SU-DHL-6 (cell line): Measurements from ENCODE around the gene THSD4.

Source experiments
- H2AFZ ChIP-seq: fragments of 200-600 bp; sonication (generic); 2 replicates; pipeline ENCODE4 v1.6.1; 2014; ENCODE audit warnings: low read depth, mild to moderate bottlenecking, moderate library complexity, mixed read lengths, antibody characterized with exemption, low read length; ENCODE audit not compliant: severe bottlenecking
- H3F3A ChIP-seq: fragments of 200-600 bp; shearing (Covaris generic); 2 replicates; pipeline ENCODE4 v1.6.0; 2016; ENCODE audit warnings: antibody characterized with exemption, mild to moderate bottlenecking; ENCODE audit not compliant: insufficient read depth
- H3K27ac ChIP-seq: fragments of 200-600 bp; sonication (generic); 2 replicates; pipeline ENCODE4 v1.5.1; 2016; ENCODE audit warnings: low read depth, mild to moderate bottlenecking, low read length, moderate library complexity, mixed read lengths
- H3K27me3 ChIP-seq: fragments of 200-600 bp; sonication (generic), shearing (Covaris generic); 2 replicates; pipeline ENCODE4 v1.6.0; 2014; ENCODE audit warnings: mild to moderate bottlenecking, low read length
- H3K36me3 ChIP-seq: fragments of 200-600 bp; sonication (generic); 2 replicates; pipeline ENCODE4 v1.6.1; 2014; ENCODE audit warnings: mild to moderate bottlenecking, low read length, mixed read lengths
- H3K4me2 ChIP-seq: fragments of 300-600, 200-600 bp; shearing (Covaris generic), sonication (generic); 2 replicates; pipeline ENCODE4 v1.6.0; 2014; ENCODE audit warnings: low read length, low read depth, mild to moderate bottlenecking; ENCODE audit not compliant: poor library complexity, severe bottlenecking
- H3K4me3 ChIP-seq: fragments of 200-600 bp; sonication (generic); 2 replicates; pipeline ENCODE4 v1.5.1; 2014; ENCODE audit warnings: antibody characterized with exemption, low read length, mild to moderate bottlenecking, mixed read lengths; ENCODE audit not compliant: insufficient read depth, poor library complexity, severe bottlenecking
- H3K79me2 ChIP-seq: fragments of 200-600 bp; sonication (generic); 2 replicates; pipeline ENCODE4 v1.6.1; 2014; ENCODE audit warnings: mild to moderate bottlenecking, low read length, moderate library complexity; ENCODE audit not compliant: insufficient read depth
- H3K9ac ChIP-seq: fragments of 200-600 bp; sonication (generic); 2 replicates; pipeline ENCODE4 v1.7.0; 2014; ENCODE audit warnings: mild to moderate bottlenecking, low read length
- H3K9me2 ChIP-seq: fragments of 200-600 bp; sonication (generic); replicated peaks from 2 replicates; pipeline ENCODE4 v1.6.1; 2014; ENCODE audit warnings: low read length; ENCODE audit not compliant: insufficient read depth
- H3K9me3 ChIP-seq: fragments of 200-600 bp; sonication (generic); 2 replicates; pipeline ENCODE4 v1.6.1; 2014; ENCODE audit warnings: low read length, mixed read lengths; ENCODE audit not compliant: insufficient read depth
- H4K20me1 ChIP-seq: fragments of 200-600 bp; sonication (generic); 2 replicates; pipeline ENCODE4 v1.6.1; 2014; ENCODE audit warnings: low read depth, mild to moderate bottlenecking, antibody characterized with exemption, low read length, moderate library complexity, mixed read lengths
- EZH2phosphoT487 ChIP-seq: fragments of 200-600 bp; sonication (generic), shearing (Covaris generic); conservative IDR thresholded peaks from 2 replicates; pipeline ENCODE4 v1.6.1; 2018; ENCODE audit warnings: mild to moderate bottlenecking, antibody characterized with exemption, low read length, moderate library complexity, mixed read lengths
- TF ChIP-seq, protein P1 (sequence below): fragments of 200-600 bp; sonication (generic); IDR thresholded peaks from one replicate; pipeline ENCODE4 v1.5.1; 2017; ENCODE audit warnings: antibody characterized with exemption, mild to moderate bottlenecking, low read length, moderate library complexity; ENCODE audit not compliant: insufficient read depth, poor library complexity, severe bottlenecking

Gene THSD4

DNA sequence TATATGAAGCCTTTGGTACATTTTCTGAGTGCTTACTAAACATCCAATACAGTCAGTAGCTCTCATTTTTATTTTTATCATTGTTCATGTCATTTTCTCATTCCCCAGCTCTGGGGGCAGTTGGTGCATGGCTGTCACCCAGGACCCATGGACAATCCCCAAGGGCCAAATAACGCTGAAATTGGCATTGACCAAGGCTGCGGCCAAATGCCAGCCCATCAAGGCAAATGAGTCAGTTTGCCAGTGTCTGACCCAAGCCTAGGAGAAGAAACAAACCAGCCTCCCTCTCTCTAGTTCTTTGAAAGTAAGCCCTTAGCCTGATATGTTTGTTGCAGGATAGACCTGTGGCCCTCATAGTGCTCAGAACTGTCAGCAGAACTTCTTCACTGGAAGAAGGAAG lies 219.2 kb downstream of the THSD4 start:
- H4K20me1 ChIP-seq: no peaks in the 10 kb centered on the region
- no peak overlapping the region for H3K27ac ChIP-seq

DNA sequence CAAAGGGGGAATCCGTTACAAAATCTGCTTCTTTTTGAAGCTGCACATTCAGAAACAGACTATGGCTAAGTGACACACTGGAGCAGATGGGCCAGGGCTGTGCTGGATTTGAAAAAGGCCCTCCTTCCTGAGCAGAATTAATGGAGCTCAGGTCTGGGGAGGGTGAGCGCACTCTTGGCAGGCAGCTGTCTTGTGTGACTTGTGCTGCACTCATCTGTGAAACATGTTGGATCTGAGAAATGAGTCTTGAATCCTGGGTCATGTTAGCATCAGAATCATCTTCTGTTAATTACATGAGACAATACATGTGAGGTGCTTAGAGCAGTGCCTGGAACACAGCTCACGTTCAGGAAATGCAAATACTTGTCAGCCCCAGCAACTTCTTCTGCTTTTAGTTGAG lies 219.6 kb downstream of the THSD4 start:
- H3K4me3 ChIP-seq: no peak overlapping the region
- no peaks in the 10 kb centered on the region for H3K9me3 ChIP-seq
- H3K9me2 ChIP-seq: no peaks in the 10 kb centered on the region
- no peak overlapping the region for H2AFZ ChIP-seq
- H3K9ac ChIP-seq: no peak overlapping the region
- H3F3A ChIP-seq: no peaks in the 10 kb centered on the region
- H3K27me3 ChIP-seq: no peaks in the 10 kb centered on the region
- H3K36me3 ChIP-seq: no peaks in the 10 kb centered on the region
- no peaks in the 10 kb centered on the region for H4K20me1 ChIP-seq
- no peak overlapping the region for H3K27ac ChIP-seq
- H3K79me2 ChIP-seq: no peaks in the 10 kb centered on the region
- no peak overlapping the region for H3K4me2 ChIP-seq
- TF ChIP-seq, protein P1, sequence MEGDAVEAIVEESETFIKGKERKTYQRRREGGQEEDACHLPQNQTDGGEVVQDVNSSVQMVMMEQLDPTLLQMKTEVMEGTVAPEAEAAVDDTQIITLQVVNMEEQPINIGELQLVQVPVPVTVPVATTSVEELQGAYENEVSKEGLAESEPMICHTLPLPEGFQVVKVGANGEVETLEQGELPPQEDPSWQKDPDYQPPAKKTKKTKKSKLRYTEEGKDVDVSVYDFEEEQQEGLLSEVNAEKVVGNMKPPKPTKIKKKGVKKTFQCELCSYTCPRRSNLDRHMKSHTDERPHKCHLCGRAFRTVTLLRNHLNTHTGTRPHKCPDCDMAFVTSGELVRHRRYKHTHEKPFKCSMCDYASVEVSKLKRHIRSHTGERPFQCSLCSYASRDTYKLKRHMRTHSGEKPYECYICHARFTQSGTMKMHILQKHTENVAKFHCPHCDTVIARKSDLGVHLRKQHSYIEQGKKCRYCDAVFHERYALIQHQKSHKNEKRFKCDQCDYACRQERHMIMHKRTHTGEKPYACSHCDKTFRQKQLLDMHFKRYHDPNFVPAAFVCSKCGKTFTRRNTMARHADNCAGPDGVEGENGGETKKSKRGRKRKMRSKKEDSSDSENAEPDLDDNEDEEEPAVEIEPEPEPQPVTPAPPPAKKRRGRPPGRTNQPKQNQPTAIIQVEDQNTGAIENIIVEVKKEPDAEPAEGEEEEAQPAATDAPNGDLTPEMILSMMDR: no peak
- TF ChIP-seq EZH2phosphoT487: no peak

More for the DNA sequence above, 219.2 kb downstream of the THSD4 start:
- Histone ChIP-seq H3F3A (no peaks in the 10 kb centered on the region), H3K79me2 (no peaks in the 10 kb centered on the region), H3K9ac (no peak overlapping the region), H3K27me3 (no peaks in the 10 kb centered on the region), H2AFZ (no peak overlapping the region), H3K9me2 (no peaks in the 10 kb centered on the region), H3K36me3 (no peaks in the 10 kb centered on the region), H3K4me2 (no peak overlapping the region), H3K4me3 (no peak overlapping the region), H3K9me3 (no peaks in the 10 kb centered on the region)
- TF ChIP-seq EZH2phosphoT487: no peak
- TF ChIP-seq, protein P1: no peak

DNA sequence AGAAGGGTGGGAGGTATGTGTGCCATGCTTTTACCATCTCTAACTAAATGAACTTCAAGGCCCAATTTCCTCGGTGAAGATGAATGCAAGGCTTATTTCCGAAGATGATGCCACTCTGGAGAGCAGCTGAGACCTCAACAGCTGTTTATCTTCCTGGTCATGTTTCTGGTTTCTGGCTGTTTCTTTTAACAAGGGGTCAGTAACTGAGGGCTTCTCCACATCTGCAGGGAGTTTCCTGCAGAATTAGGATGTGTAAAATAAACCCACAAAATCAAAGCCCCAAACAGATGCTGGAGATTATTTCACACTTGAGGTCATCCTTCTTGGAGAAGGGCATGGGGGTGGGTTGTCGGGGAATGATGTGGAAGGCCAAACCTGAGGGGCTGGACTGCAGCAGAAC lies 220.3 kb downstream of the THSD4 start:
- Histone ChIP-seq H3K36me3 (no peaks in the 10 kb centered on the region), H3K27ac (no peak overlapping the region), H3K4me3 (no peak overlapping the region), H2AFZ (no peak overlapping the region), H3K9me2 (no peaks in the 10 kb centered on the region), H3K27me3 (no peaks in the 10 kb centered on the region), H3K9me3 (no peaks in the 10 kb centered on the region), H3K79me2 (no peaks in the 10 kb centered on the region), H3K9ac (no peak overlapping the region), H3F3A (no peaks in the 10 kb centered on the region), H4K20me1 (no peaks in the 10 kb centered on the region), H3K4me2 (no peak overlapping the region)
- no peak for TF ChIP-seq EZH2phosphoT487

DNA sequence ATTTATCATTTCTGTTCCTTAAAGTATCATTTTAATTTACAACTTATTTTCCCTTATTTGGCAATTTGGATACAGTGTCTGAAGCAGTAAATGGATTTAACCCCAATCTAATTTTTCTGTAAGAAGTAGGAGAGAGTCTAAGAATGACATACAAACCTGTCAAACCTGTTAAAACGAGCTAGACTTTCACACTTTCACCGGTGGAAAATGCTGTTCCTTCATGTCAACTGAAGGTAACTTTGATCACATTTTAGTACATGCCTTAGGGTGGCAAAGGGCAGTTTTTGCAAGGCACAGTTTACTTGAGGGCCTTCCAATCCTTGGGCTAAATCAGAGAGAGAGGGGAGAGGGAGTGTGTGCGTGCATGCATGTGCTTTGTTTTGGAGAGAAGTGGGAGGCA lies 221.4 kb downstream of the THSD4 start:
- Histone ChIP-seq H3K27me3 (no peaks in the 10 kb centered on the region), H3K4me2 (no peak overlapping the region), H3K36me3 (no peaks in the 10 kb centered on the region), H3K27ac (no peak overlapping the region), H3K9me3 (no peaks in the 10 kb centered on the region), H3K9ac (no peak overlapping the region), H4K20me1 (no peaks in the 10 kb centered on the region), H3K4me3 (no peak overlapping the region), H2AFZ (no peak overlapping the region), H3K9me2 (no peaks in the 10 kb centered on the region), H3F3A (no peaks in the 10 kb centered on the region), H3K79me2 (no peaks in the 10 kb centered on the region)
- TF ChIP-seq, protein P1: no peak
- no peak for TF ChIP-seq EZH2phosphoT487
